H9 (cell line): ENCODE data around the gene TLDC2. TPM values are rescaled to one million over a fixed set of nuclear protein-coding genes. Genes with fewer than 3 reads are reported as not detected.

Source experiments
- DNase-seq: peaks from one replicate; pipeline ENCODE4 v3.0.0-alpha.2; 2017
- H2AFZ ChIP-seq: one replicate; pipeline ENCODE4 v1.6.1; 2013; ENCODE audit warnings: mild to moderate bottlenecking, low read length, control low read depth, moderate library complexity
- H2AK5ac ChIP-seq: 2 replicates; pipeline ENCODE4 v1.6.1; 2013; ENCODE audit warnings: low read length, control low read depth, mixed read lengths; ENCODE audit not compliant: insufficient read length
- H2BK120ac ChIP-seq: one replicate; pipeline ENCODE4 v1.6.1; 2013; ENCODE audit warnings: low read depth, mild to moderate bottlenecking, low read length, control low read depth, inconsistent platforms; ENCODE audit not compliant: poor library complexity, severe bottlenecking
- H2BK12ac ChIP-seq: 2 replicates; pipeline ENCODE4 v1.6.1; 2013; ENCODE audit warnings: low read length, control low read depth, mixed read lengths, low read depth; ENCODE audit not compliant: insufficient read length
- H2BK15ac ChIP-seq: 2 replicates; pipeline ENCODE4 v1.6.1; 2013; ENCODE audit warnings: low read depth, low read length, control low read depth
- H2BK20ac ChIP-seq: one replicate; pipeline ENCODE4 v1.6.1; 2013; ENCODE audit warnings: low read depth, mild to moderate bottlenecking, low read length, control low read depth, inconsistent platforms; ENCODE audit not compliant: poor library complexity, severe bottlenecking
- H2BK5ac ChIP-seq: 2 replicates; pipeline ENCODE4 v1.6.1; 2013; ENCODE audit warnings: low read length, control low read depth, mixed read lengths; ENCODE audit not compliant: insufficient read length
- H3K14ac ChIP-seq: 2 replicates; pipeline ENCODE4 v1.6.1; 2013; ENCODE audit warnings: low read length, control low read depth; ENCODE audit not compliant: insufficient read depth
- H3K18ac ChIP-seq: 2 replicates; pipeline ENCODE4 v1.6.1; 2013; ENCODE audit warnings: low read depth, mild to moderate bottlenecking, mixed read lengths, low read length, control low read depth; ENCODE audit not compliant: insufficient read length
- H3K23ac ChIP-seq: 2 replicates; pipeline ENCODE4 v1.6.1; 2013; ENCODE audit warnings: low read length, control low read depth, mixed read lengths, low read depth; ENCODE audit not compliant: insufficient read length
- H3K23me2 ChIP-seq: 2 replicates; pipeline ENCODE4 v1.6.1; 2013; ENCODE audit warnings: low read depth, mild to moderate bottlenecking, mixed read lengths, low read length, control low read depth; ENCODE audit not compliant: insufficient read length, poor library complexity, severe bottlenecking
- H3K27ac ChIP-seq: 2 replicates; pipeline ENCODE4 v1.5.1; 2013; ENCODE audit warnings: low read length, control low read depth, mixed read lengths, low read depth; ENCODE audit not compliant: insufficient read length
- H3K27me3 ChIP-seq: 2 replicates; pipeline ENCODE4 v1.6.1; 2013; ENCODE audit warnings: low read length, control low read depth, inconsistent platforms; ENCODE audit not compliant: insufficient read depth
- H3K4ac ChIP-seq: 2 replicates; pipeline ENCODE4 v1.6.1; 2013; ENCODE audit warnings: low read depth, mild to moderate bottlenecking, control low read depth, inconsistent platforms, low read length, moderate library complexity
- H3K4me1 ChIP-seq: 2 replicates; pipeline ENCODE4 v1.6.1; 2013; ENCODE audit warnings: low read length, control low read depth, inconsistent platforms; ENCODE audit not compliant: insufficient read depth
- H3K4me2 ChIP-seq: 2 replicates; pipeline ENCODE4 v1.6.1; 2013; ENCODE audit warnings: low read length, control low read depth, mixed read lengths; ENCODE audit not compliant: insufficient read length, insufficient read depth
- H3K56ac ChIP-seq: 2 replicates; pipeline ENCODE4 v1.6.1; 2013; ENCODE audit warnings: low read depth, mild to moderate bottlenecking, mixed read lengths, low read length, control low read depth; ENCODE audit not compliant: insufficient read length
- H3K79me1 ChIP-seq: 2 replicates; pipeline ENCODE4 v1.6.1; 2013; ENCODE audit warnings: low read depth, mild to moderate bottlenecking, moderate library complexity, low read length, control low read depth, inconsistent platforms; ENCODE audit not compliant: insufficient read depth, poor library complexity, severe bottlenecking
- H3K79me2 ChIP-seq: 2 replicates; pipeline ENCODE4 v1.6.1; 2013; ENCODE audit warnings: low read length, control low read depth, inconsistent platforms; ENCODE audit not compliant: insufficient read depth
- H3K9ac ChIP-seq: 2 replicates; pipeline ENCODE4 v1.6.1; 2013; ENCODE audit warnings: low read length, control low read depth, mixed read lengths; ENCODE audit not compliant: insufficient read length; ENCODE audit errors: extremely low read depth
- H3K9me3 ChIP-seq: one replicate; pipeline ENCODE4 v1.6.1; 2013; ENCODE audit warnings: low read depth, low read length, inconsistent platforms; ENCODE audit not compliant: control insufficient read depth
- H3T11ph ChIP-seq: one replicate; pipeline ENCODE4 v1.6.1; 2013; ENCODE audit warnings: mild to moderate bottlenecking, low read length, control low read depth, inconsistent platforms
- H4K20me1 ChIP-seq: one replicate; pipeline ENCODE4 v1.6.1; 2013; ENCODE audit not compliant: control insufficient read depth, insufficient read length, insufficient read depth
- H4K5ac ChIP-seq: 2 replicates; pipeline ENCODE4 v1.6.1; 2013; ENCODE audit warnings: low read depth, mild to moderate bottlenecking, mixed read lengths, low read length, control low read depth; ENCODE audit not compliant: insufficient read length
- H4K8ac ChIP-seq: replicated peaks from 2 replicates; pipeline ENCODE4 v1.6.1; 2013; ENCODE audit warnings: low read length, control low read depth, mixed read lengths, low read depth; ENCODE audit not compliant: insufficient read length
- H4K91ac ChIP-seq: 2 replicates; pipeline ENCODE4 v1.6.1; 2013; ENCODE audit warnings: low read depth, mild to moderate bottlenecking, moderate library complexity, mixed read lengths, low read length, control low read depth; ENCODE audit not compliant: insufficient read length
- H3K27ac Mint-ChIP-seq, 3 experiments: 2 replicates in 2 of 3; 3 replicates in 1 of 3; pipeline ENCODE4 v1.8.0; 2020 to 2021; ENCODE audit warnings: mixed read lengths in 3 of 3, mild to moderate bottlenecking in 1 of 3, moderate library complexity in 1 of 3
- H3K27me3 Mint-ChIP-seq: 2 replicates; pipeline ENCODE4 v1.8.0; 2021; ENCODE audit warnings: low read depth, mild to moderate bottlenecking, moderate library complexity, mixed read lengths
- H3K36me3 Mint-ChIP-seq, 3 experiments: 2 replicates in 2 of 3; 3 replicates in 1 of 3; pipeline ENCODE4 v1.8.0; 2020 to 2021; ENCODE audit warnings: low read depth in 3 of 3, mixed read lengths in 3 of 3; ENCODE audit not compliant: insufficient read depth in 1 of 3
- H3K4me1 Mint-ChIP-seq, 2 experiments: 2 replicates each; pipeline ENCODE4 v1.8.0; 2020; ENCODE audit warnings: mixed read lengths in 2 of 2
- H3K4me3 Mint-ChIP-seq, 2 experiments: 2 replicates in 1 of 2; 3 replicates in 1 of 2; pipeline ENCODE4 v1.8.0; 2020 to 2021; ENCODE audit warnings: mild to moderate bottlenecking in 2 of 2, mixed read lengths in 2 of 2, moderate library complexity in 1 of 2
- H3K9me3 Mint-ChIP-seq, 2 experiments: 2 replicates in 1 of 2; 3 replicates in 1 of 2; pipeline ENCODE4 v1.8.0; 2020; ENCODE audit warnings: mild to moderate bottlenecking in 2 of 2, mixed read lengths in 2 of 2, moderate library complexity in 1 of 2
- CTCF ChIP-seq: fragments of 200-600 bp; sonication (generic); conservative IDR thresholded peaks from 3 replicates; pipeline ENCODE4 v1.8.0; 2021; ENCODE audit warnings: antibody characterized with exemption, mild to moderate bottlenecking
- WGBS: extraction: QIAGEN DNeasy Blood & Tissue Kit; methylation state at CpG from one replicate; pipeline ENCODE4 v1.1.7; 2013; ENCODE audit warnings: missing lambda C conversion rate, low lambda C conversion rate, mixed read lengths; ENCODE audit not compliant: insufficient read length; ENCODE audit errors: extremely low coverage; 5-methylcytosine and 5-hydroxymethylcytosine counted together
- total RNA-seq: library from RNA; stranded (reverse); gene quantifications from 2 replicates; pipeline ENCODE4 v1.2.1, GENCODE V29; 2021

The TLDC2 gene
- total RNA-seq, 1 experiment from 2014 or later, result 0.11 TPM

- no peak for DNase-seq
- WGBS, result no CpG with 5 or more reads among the region's 6 CpGs
- Histone ChIP-seq H3K4ac (no peak overlapping the region), H3K23me2 (no peaks in the 10 kb centered on the region), H4K20me1 (no peaks in the 10 kb centered on the region), H2BK15ac (no peak overlapping the region), H2BK5ac (no peak overlapping the region), H4K8ac (no peak overlapping the region), H4K91ac (no peak overlapping the region), H3K9ac (no peak overlapping the region), H2AK5ac (no peak overlapping the region), H3K27ac (no peak overlapping the region), H2AFZ (no peak overlapping the region), H3K9me3 (no peaks in the 10 kb centered on the region), H3K18ac (no peak overlapping the region), H3K79me1 (no peaks in the 10 kb centered on the region), H3K14ac (no peak overlapping the region), H2BK120ac (no peak overlapping the region), H2BK12ac (no peak overlapping the region), H3K27me3 (no peaks in the 10 kb centered on the region), H2BK20ac (no peak overlapping the region), H3K79me2 (no peaks in the 10 kb centered on the region), H3T11ph (no peak overlapping the region), H3K56ac (no peak overlapping the region), H3K4me1 (no peaks in the 10 kb centered on the region), H4K5ac (no peak overlapping the region), H3K4me2 (no peak overlapping the region), H3K23ac (no peak overlapping the region)
- peaks cover 11 to 14% (median 13%) of the 10 kb centered on the region in 3 experiments for H3K36me3 Mint-ChIP-seq
- H3K9me3 Mint-ChIP-seq, result peaks cover 9 to 12% of the 10 kb centered on the region in 2 experiments
- no peak for TF ChIP-seq CTCF
- H3K4me1 Mint-ChIP-seq, result peaks cover 21 to 22% of the 10 kb centered on the region in 2 experiments
- no peaks in the 10 kb centered on the region for H3K27me3 Mint-ChIP-seq
- 0 out of 7 replicates have a peak overlapping the region, but pooled peaks of 1 of the 3 experiments have one; percentile 23 for H3K27ac Mint-ChIP-seq
- H3K4me3 Mint-ChIP-seq, result no peak overlapping the region; a peak in 1 of 5 replicates
Observed at GRCh38 chr20:36848078-36848660, 27.8 kb upstream of the TLDC2 start.
